Tibial nerve (tissue), 4 donors: ENCODE data around the gene TMEM248.

Source experiments
- CTCF ChIP-seq, 5 experiments: fragments of 200-600 bp in 3 of 5; fragments of 450-650 bp in 2 of 5; sonication (generic) in 3 of 5; IDR thresholded peaks; one replicate each; pipeline ENCODE4 v1.5.1; 2016 to 2019; ENCODE audit warnings: antibody characterized with exemption in 5 of 5, mild to moderate bottlenecking in 3 of 5, moderate library complexity in 2 of 5
- EP300 ChIP-seq, 2 donors: sonication (generic); formaldehyde crosslinking; IDR thresholded peaks; one replicate each; pipeline ENCODE4 v1.6.1; 2017; ENCODE audit warnings: antibody characterized with exemption in 2 of 2, mild to moderate bottlenecking in 1 of 2

GRCh38 chr7:66929165-66929564, 8.1 kb downstream of the TMEM248 start:
- no peak for TF ChIP-seq EP300 (IDR thresholded peaks at IDR 0.05)
- no peak for TF ChIP-seq CTCF (IDR thresholded peaks at IDR 0.05)
